Stimulated activated CD4-positive, alpha-beta T cell treated with anti-CD3 and anti-CD28 coated beads, Interleukin-12 subunit alpha, Interleukin-12 subunit beta, amount 100 ng/mL, for 4 hours (primary cell): ENCODE results near the gene UBR3.

ENCODE experiments used
- DNase-seq: peaks from one replicate; pipeline ENCODE4 v3.0.0-alpha.2; 2020

The UBR3 gene

DNA sequence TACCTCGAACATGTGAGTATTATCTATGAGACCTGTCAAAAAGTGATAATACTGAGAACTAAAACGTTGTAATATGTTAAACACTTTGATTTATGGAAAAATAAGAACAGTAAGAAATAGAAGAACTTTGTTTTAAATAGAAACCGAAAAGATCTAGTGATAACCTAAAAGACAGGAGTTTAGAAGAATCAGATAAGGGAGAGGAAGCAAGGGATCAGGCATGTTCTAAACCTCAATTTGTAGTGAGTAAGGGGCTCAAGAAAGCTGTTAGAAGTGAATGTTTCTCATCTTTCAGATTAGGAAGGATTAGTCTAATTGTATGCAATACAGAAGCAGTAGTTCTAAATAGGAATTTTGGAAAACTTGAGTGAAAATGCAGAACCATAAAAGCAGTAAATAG, 182.0 kb downstream of the UBR3 start:
- DNase-seq, result no peak

DNA sequence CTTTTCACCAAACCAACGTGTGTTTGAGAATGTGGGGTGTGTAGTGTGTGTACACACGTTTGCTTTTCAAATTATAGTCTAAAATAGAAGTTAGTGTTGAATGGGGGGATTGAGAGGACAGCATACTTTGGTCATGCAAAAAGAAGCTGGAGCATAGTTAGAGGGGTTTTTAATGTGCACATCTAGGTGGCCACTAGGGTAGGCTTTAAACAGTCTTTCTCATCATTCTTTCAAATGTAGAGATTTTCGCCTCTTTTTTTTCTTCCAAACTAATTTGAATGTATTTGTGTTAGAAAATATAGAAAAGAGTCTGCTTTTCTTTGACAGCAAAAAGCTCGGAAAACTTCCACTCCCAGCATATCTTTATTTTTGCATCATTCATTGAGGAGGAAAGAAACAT, 185.5 kb downstream of the UBR3 start:
- no peak for DNase-seq

DNA sequence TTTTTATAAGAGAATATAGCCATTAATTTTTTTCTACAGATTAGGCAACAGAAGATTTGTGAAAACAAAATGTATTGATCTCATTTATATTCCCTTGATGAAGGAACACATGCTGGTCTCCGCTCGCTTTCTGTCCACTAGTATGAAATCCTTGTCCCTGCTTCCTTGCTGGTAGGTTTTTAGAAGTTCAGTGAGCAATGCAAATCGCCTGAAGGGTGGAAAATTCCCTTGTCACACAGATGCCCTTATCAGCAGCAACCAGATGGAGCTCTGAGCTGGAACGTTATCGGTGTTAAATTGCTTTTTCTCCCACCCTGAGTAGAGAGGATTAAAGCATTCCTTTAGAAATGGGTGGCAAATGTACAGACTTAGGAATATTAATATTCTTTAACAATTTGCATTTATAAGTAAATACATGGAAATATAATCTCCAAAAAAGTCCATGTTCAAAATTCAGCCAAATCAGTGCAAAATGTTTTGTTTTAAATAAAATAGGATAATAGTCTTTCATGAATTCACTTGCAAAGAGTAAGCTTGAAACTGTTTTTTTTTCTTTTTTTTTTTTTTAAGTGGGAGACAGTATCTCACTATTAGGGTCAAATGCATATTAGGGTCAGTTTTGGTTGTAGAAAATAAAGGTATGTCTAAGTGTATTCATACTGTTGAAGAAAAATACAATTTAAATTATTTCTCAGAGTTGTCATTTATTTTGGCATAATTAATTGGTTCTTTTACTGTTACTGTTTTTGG, 186.7 kb downstream of the UBR3 start:
- DNase-seq, result no peak

- no peak for DNase-seq
Observed at GRCh38 chr2:170014769-170015168, 187.5 kb downstream of the UBR3 start.

DNA sequence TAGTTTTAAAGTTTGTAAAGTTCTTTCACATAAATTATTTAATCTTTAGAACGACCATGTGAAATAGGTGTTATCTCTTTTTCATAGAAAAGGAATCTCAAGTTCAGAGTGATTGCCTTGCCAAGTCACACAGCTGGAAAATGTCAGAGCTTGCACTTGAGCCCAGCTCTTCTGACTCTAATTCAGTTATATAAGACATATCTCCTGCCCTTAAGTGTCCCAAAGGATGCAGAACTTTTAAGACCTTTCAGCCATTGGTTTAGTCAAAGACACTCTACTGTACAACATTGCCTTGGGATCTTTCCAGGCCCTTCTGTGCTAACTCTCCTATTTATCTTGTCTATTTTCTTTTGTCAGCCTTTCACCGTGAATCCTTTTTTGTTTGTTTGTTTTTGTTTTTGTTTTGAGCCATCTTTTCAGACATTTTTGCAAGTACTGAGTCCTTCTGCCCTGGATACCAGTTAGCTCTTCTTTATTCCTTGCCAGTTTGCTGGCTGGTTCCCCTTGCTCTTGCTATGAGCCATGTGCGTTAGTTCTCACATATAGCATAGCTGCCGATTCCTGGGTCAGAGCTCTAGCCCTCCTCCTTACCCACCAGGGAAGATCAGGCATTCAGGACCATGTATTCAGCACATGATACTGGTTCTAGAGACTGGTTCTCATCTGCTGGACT, 190.7 kb downstream of the UBR3 start:
- DNase-seq, result no peak

DNA sequence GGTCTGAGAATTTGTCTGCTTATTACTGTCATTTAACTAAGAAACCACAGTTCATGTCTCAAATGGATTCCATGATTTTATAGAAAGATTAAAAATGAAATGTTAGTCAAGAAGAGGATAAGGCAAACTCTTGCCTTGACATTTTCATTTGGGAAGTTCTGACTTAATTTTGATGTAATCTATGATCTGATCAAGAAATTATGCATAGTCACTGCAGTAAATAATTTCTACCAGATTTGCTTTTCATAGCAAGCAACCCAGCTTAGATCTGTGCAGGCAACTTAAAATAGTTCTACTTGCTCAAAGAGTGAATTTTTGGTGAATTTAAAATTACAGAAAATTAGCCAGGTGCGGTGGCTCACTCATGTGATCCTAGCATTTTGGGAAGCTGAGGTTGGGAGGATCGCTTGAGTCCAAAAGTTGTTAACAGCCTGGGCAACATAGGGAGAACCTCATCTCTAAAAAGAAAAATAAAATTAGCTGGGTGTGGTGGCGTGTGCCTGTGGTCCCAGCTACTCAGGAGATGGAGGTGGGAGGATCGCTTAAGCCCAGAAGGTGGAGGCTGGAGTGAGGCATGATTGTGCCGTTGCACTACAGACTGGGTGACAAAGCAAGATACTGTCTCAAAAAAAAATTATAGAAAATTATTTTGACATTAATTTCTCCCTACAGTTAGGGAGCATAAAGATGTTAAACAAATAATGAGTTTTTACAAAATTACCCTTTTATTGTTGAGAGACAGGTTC, 192.0 kb downstream of the UBR3 start:
- DNase-seq, result no peak

GRCh38 chr2:170020777-170021176, 193.5 kb downstream of the UBR3 start:
- no peak for DNase-seq

DNA sequence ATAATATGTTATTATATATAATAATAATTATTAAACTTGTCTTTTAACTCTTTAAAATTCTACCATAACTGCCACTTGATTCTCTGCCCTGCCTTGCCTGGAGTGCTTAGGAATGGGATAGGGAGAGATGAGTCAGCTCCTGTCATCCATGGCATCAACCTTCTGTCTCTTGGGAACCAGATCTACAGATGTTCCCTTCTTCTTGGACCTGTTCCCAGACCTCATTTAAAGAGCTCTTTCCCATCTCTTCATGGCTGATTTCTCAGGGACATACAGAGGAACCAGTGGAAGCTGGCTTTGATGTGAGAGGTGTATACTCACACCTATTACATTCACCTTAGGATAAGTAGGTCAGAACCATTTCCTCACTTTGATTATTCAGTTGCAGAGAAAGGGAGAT, 195.4 kb downstream of the UBR3 start:
- DNase-seq, result no peak

- DNase-seq, result no peak
Observed at GRCh38 chr2:170024721-170025120, 197.5 kb downstream of the UBR3 start.

DNA sequence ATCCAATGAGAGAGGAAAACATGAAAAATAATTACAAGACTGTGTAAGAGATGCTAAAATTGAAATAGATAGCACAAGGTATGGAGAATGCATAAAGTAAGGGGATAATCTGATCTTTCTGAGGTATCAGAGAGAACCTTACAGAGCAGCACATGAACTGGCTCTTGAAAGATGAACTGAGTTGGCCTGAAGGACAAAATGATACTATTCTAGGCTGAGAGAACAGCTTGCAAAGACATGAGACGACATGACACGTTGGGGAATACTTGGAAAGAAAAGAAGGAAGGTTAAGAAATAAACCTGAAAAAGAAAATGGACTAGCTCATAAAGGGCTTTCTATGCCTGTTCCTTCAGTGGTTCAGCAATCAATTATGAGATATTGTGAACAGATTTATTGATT, 198.0 kb downstream of the UBR3 start:
- no peak for DNase-seq

- no peak for DNase-seq
Observed at GRCh38 chr2:170026361-170026760, 199.1 kb downstream of the UBR3 start.

DNA sequence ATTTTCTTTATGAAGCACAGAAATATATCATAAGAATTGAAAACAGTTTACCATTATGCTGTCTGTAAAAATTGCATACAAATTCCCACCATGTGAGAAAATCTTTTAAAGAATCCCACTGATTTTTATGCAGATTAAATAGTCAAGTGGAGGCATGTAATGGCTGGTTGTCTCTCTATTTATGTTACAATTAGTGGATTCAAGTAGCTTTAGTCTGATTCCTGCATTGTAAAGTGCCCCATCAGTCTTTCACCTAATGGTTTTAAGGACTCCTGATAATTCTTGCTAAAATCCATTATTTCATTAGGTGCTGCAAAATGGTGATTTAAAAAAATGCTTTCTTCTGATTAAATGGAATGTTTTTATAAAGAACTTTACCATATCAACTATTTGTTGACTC, 202.3 kb downstream of the UBR3 start:
- no peak for DNase-seq

DNA sequence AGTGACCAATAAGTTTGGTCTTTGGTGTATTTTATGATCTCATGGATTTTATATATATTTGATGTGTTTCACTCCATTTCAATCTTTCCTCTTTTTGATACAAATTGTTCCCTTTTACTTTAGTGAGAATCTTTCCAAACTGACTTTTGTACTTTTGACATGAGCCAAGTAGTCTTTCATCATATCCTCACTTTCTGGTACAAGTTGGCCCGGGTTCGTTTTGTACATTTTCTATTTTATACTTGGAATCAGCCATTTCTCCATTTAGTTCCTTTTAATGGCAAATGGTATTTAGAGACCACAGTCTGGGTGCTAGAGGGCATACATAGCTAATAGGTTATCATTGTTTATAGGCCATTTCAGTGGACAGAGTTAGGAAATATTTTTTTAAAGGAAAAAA, 202.8 kb downstream of the UBR3 start:
- DNase-seq, result no peak

GRCh38 chr2:170031288-170031687, 204.0 kb downstream of the UBR3 start:
- DNase-seq, result no peak

DNA sequence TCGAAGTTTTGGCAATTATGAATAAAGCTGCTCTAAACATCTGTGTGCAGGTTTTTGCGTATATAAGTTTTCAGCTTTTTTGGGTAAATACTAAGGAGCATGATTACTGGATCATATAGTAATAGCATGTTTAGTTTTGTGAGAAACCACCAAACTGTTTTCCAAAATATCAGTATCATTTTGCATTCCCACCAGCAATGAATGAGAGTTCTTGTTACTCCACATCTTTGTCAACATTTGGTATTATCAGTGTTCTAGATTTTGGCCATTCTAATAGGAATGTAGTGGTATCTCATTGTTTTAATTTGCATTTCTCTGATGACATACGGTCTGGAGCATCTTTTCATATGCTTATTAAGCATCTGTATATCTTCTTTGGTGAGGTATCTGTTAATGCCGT, 207.3 kb downstream of the UBR3 start:
- DNase-seq, result no peak

DNA sequence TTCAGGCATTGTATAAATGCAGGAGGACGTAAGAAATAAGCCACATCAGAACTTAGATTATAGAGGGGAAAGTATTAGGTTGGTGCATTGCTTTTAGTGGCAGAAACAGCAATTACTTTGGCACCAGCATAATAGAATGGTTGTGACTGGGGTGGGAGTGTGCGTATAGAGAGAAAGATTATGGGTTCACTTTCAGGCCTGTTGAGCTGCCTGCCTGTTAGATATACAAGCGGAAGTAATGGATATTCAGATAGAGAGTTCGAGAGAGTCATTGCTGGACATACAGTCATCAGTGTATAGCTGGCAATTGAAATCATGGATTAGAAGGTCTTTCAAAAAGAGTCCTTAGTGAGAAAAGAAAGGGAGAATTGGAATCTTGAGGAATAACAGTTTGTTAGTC, 211.5 kb downstream of the UBR3 start:
- DNase-seq, result no peak

DNA sequence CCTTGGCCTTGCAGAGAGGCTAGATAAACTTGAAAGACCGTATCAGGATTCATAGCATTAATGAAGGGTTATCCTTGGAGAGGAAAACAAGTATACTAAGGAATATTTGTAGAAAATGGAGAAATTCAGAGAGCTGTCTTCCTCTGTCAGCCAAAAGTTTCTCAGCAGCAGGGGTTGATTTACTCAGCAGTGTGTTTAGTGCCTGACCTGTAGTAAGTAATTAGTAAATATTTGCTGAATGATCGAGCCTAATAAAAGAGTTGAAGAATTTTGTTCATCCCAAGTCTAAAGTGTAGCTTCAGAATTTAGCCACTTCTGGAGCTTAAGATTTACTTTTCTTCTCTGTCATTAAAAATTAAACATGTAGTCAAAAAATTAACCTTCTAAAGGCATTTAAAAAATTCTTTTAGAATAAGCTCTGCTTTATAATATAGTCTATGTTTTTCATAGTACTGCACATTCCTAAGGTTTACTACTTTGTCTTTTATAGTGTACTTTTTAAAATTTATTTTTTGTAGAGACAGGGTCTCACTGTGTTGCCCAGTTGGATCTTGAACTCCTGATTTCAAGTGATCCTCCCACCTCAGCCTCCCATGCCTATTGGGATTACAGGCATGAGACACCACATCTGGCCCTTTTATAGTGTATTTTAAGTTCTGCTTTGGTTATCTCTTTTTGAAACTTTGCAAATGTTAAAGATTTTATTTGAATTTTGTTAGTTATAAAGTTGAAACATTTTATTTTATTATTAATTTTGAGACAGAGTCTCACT, 212.3 kb downstream of the UBR3 start:
- no peak for DNase-seq

GRCh38 chr2:170044751-170045478, 217.7 kb downstream of the UBR3 start:
- DNase-seq, result no peak

DNA sequence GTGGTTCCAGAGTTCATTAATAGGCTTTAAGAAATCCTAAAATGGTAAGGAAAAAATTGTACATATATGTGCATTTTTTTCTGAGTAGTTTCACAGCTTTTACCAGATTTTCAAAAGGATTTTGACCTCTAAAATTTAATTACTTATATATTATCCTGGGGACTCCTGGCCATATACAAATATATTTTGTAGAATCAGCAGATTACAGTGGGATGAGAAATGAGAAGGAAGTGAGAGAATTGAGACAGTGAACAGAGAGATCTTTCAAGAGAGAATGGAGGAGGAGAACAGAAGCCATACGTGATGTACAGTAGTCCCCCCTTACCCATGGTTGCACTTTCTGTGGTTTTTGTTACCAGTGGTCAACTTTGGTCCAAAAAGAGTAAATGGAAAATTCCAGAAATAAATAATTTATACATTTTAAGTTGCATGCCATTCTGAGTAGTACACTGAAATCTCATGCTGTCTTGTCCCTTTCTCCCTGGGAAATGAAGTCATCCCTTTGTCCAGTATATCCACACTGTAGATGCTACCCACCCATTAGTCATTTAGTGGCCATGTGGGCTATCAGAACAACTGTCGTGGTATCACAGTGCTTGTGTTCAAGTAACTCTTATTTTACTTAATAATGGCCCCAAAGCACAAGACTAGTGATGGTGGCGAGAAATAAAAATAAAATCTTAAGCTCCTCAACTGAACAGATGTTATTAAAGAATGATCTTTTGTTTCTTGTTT, 220.2 kb downstream of the UBR3 start:
- DNase-seq, result no peak

DNA sequence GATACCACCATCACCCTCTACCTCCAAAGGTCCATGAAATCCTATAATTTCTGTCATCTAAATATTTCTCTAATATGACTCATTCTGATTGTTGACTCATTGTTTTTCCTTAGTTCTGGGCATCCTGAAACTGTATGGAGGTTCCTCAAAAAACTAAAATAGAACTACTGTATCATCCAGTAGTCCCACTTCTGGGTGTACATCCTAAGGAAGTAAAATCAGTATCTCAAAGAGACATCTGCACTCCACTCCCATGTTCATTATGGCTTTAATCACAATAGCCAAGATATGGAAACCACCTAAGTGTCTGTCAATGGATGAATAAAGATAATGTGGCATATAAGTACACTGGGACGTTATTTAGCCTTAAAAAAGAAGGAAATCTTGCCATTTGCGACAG, 224.9 kb downstream of the UBR3 start:
- no peak for DNase-seq

- no peak for DNase-seq
Observed at GRCh38 chr2:170054997-170055396, 227.7 kb downstream of the UBR3 start.

DNA sequence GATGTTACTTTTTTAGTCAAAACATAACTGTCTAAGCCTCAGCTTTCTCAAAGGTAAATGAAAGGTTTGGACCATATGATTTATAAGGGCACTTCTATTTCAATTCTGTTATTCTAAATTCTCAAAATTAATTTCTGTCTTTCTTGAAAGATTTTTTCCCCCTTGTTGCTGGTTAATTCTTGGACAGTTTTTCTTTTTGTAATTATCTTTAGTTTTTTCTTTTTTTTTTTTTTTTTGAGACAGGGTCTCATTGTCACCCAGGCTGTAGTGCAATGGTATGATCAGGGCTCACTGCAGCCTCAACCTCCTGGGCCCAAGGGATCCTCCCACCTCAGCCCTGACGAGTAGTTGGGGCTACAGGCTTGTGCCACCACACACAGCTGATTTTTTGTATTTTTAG, 229.6 kb downstream of the UBR3 start:
- no peak for DNase-seq
